Endothelial cell of umbilical vein (primary cell): ENCODE results near the gene DLAT.

Experiments
- POLR2A ChIP-seq: IDR thresholded peaks from 2 replicates; pipeline ENCODE4 v1.6.1; 2012; ENCODE audit warnings: low read depth, mild to moderate bottlenecking, control low read depth, low read length
- TF ChIP-seq, protein P1 (sequence below): IDR thresholded peaks from 2 replicates; pipeline ENCODE4 v1.6.1; 2011; ENCODE audit not compliant: insufficient read depth, insufficient read length
- TF ChIP-seq, protein P2 (sequence below), 2 donors: IDR thresholded peaks; 1 replicate in 1 of 2; 2 replicates in 1 of 2; pipeline ENCODE4 v1.5.1; 2011; ENCODE audit warnings: low read length in 2 of 2, mild to moderate bottlenecking in 2 of 2, moderate library complexity in 2 of 2, control low read depth in 1 of 2, inconsistent platforms in 1 of 2, low read depth in 1 of 2; ENCODE audit not compliant: insufficient read depth in 1 of 2; ENCODE audit errors: extremely low read depth in 1 of 2

DNA sequence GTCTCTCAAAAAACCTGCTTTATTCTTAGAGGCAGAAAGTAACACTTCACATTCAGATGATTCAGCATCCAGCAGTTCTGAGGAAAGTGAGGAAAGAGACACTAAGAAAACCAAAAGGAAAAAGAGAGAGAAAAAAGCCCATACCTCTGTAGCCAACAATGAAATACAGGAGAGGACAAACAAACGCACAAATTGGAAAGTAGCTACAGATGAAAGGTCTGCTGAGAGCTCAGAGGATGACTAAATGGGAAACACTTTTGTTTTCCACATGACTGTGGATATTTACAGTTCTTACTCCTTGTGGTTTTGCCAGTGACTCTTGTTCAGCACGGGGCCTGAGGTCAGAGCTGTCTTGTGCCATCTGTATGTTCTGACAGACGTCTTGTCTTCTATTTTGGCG lies 57.5 kb downstream of the DLAT start:
- TF ChIP-seq, protein P1, sequence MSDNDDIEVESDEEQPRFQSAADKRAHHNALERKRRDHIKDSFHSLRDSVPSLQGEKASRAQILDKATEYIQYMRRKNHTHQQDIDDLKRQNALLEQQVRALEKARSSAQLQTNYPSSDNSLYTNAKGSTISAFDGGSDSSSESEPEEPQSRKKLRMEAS: no peak
- TF ChIP-seq POLR2A: peak; percentile 23
- TF ChIP-seq, protein P2, sequence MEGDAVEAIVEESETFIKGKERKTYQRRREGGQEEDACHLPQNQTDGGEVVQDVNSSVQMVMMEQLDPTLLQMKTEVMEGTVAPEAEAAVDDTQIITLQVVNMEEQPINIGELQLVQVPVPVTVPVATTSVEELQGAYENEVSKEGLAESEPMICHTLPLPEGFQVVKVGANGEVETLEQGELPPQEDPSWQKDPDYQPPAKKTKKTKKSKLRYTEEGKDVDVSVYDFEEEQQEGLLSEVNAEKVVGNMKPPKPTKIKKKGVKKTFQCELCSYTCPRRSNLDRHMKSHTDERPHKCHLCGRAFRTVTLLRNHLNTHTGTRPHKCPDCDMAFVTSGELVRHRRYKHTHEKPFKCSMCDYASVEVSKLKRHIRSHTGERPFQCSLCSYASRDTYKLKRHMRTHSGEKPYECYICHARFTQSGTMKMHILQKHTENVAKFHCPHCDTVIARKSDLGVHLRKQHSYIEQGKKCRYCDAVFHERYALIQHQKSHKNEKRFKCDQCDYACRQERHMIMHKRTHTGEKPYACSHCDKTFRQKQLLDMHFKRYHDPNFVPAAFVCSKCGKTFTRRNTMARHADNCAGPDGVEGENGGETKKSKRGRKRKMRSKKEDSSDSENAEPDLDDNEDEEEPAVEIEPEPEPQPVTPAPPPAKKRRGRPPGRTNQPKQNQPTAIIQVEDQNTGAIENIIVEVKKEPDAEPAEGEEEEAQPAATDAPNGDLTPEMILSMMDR (IDR thresholded peaks at IDR 0.05; ENCODE audit: extremely low read depth in 1 of 2, insufficient read depth in 1 of 2, low read depth in 1 of 2, low read length in 2 of 2): no peak
